ENCODE measurements around the gene IL17RE. TPM values are rescaled to one million over a fixed set of nuclear protein-coding genes. Genes with fewer than 3 reads are reported as not detected.

Gene IL17RE
- total RNA-seq, 1 donor: 0.72 TPM

GRCh38 chr3:9861201-9861600 lies 41.4 kb upstream of the IL17RE start:
- no peak for TF ChIP-seq CTCF (IDR thresholded peaks at IDR 0.05; ENCODE audit: extremely low read depth, low read depth, low read length)
- no peaks in the 10 kb centered on the region for H3K36me3 ChIP-seq (ENCODE audit: insufficient read depth, low read length)
- H3K4me3 ChIP-seq (ENCODE audit: insufficient read depth, low read length): no peak overlapping the region
- no peak overlapping the region for H3K27ac ChIP-seq (ENCODE audit: low read depth, low read length)
- peak; percentile 8 for DNase-seq (ENCODE audit: insufficient read length, low spot score, missing footprints)
- H3K27me3 ChIP-seq (ENCODE audit: insufficient read depth, low read length): no peaks in the 10 kb centered on the region
- peaks cover 7% of the 10 kb centered on the region for H3K4me1 ChIP-seq (ENCODE audit: insufficient read depth, low read length)
- no peaks in the 10 kb centered on the region for H3K9me3 ChIP-seq (ENCODE audit: low read depth, low read length)
- H3K4me2 ChIP-seq (ENCODE audit: insufficient read depth, low read length): no peak overlapping the region
- H4K20me1 ChIP-seq (ENCODE audit: insufficient read depth, low read length): no peaks in the 10 kb centered on the region
- H3K79me2 ChIP-seq (ENCODE audit: insufficient read depth, low read length): no peaks in the 10 kb centered on the region
- no peak overlapping the region for H2AFZ ChIP-seq (ENCODE audit: low read length)

- Histone ChIP-seq H3K4me1 (ENCODE audit: insufficient read depth, low read length) (peaks cover 7% of the 10 kb centered on the region), H3K4me2 (ENCODE audit: insufficient read depth, low read length) (no peak overlapping the region), H3K36me3 (ENCODE audit: insufficient read depth, low read length) (no peaks in the 10 kb centered on the region), H3K4me3 (ENCODE audit: insufficient read depth, low read length) (no peak overlapping the region), H3K9me3 (ENCODE audit: low read depth, low read length) (no peaks in the 10 kb centered on the region), H3K79me2 (ENCODE audit: insufficient read depth, low read length) (no peaks in the 10 kb centered on the region), H3K27me3 (ENCODE audit: insufficient read depth, low read length) (no peaks in the 10 kb centered on the region), H2AFZ (ENCODE audit: low read length) (no peak overlapping the region), H3K27ac (ENCODE audit: low read depth, low read length) (no peak overlapping the region), H4K20me1 (ENCODE audit: insufficient read depth, low read length) (no peaks in the 10 kb centered on the region)
- no peak for TF ChIP-seq CTCF (IDR thresholded peaks at IDR 0.05; ENCODE audit: extremely low read depth, low read depth, low read length)
- peak; percentile 30 for DNase-seq (ENCODE audit: insufficient read length, low spot score, missing footprints)
Observed at GRCh38 chr3:9861626-9862130, 41.0 kb upstream of the IL17RE start.

- H3K27me3 ChIP-seq (ENCODE audit: insufficient read depth, low read length): no peaks in the 10 kb centered on the region
- H3K27ac ChIP-seq (ENCODE audit: low read depth, low read length): no peak overlapping the region
- H3K4me3 ChIP-seq (ENCODE audit: insufficient read depth, low read length): peak overlapping the region; percentile 59
- peak; percentile 23 for TF ChIP-seq CTCF (IDR thresholded peaks at IDR 0.05; ENCODE audit: extremely low read depth, low read depth, low read length)
- H3K36me3 ChIP-seq (ENCODE audit: insufficient read depth, low read length): no peaks in the 10 kb centered on the region
- H2AFZ ChIP-seq (ENCODE audit: low read length): peak overlapping the region; percentile 81
- no peaks in the 10 kb centered on the region for H3K9me3 ChIP-seq (ENCODE audit: low read depth, low read length)
- peak overlapping the region; percentile 71 for H3K4me2 ChIP-seq (ENCODE audit: insufficient read depth, low read length)
- H3K4me1 ChIP-seq (ENCODE audit: insufficient read depth, low read length): peaks cover 7% of the 10 kb centered on the region
- H3K79me2 ChIP-seq (ENCODE audit: insufficient read depth, low read length): no peaks in the 10 kb centered on the region
- H4K20me1 ChIP-seq (ENCODE audit: insufficient read depth, low read length): no peaks in the 10 kb centered on the region
- peak; percentile 92 for DNase-seq (ENCODE audit: insufficient read length, low spot score, missing footprints)
Observed at GRCh38 chr3:9862391-9863057, 40.1 kb upstream of the IL17RE start.

- Histone ChIP-seq H3K4me3 (ENCODE audit: insufficient read depth, low read length) (peak overlapping the region; percentile 59), H2AFZ (ENCODE audit: low read length) (peak overlapping the region; percentile 81), H3K4me1 (ENCODE audit: insufficient read depth, low read length) (peaks cover 7% of the 10 kb centered on the region), H3K9me3 (ENCODE audit: low read depth, low read length) (no peaks in the 10 kb centered on the region), H3K79me2 (ENCODE audit: insufficient read depth, low read length) (no peaks in the 10 kb centered on the region), H3K36me3 (ENCODE audit: insufficient read depth, low read length) (no peaks in the 10 kb centered on the region), H4K20me1 (ENCODE audit: insufficient read depth, low read length) (no peaks in the 10 kb centered on the region), H3K4me2 (ENCODE audit: insufficient read depth, low read length) (peak overlapping the region; percentile 71), H3K27ac (ENCODE audit: low read depth, low read length) (no peak overlapping the region), H3K27me3 (ENCODE audit: insufficient read depth, low read length) (no peaks in the 10 kb centered on the region)
- no peak for TF ChIP-seq CTCF (IDR thresholded peaks at IDR 0.05; ENCODE audit: extremely low read depth, low read depth, low read length)
- DNase-seq (ENCODE audit: insufficient read length, low spot score, missing footprints): peak; percentile 75
Observed at GRCh38 chr3:9863058-9863772, 39.4 kb upstream of the IL17RE start.
